ENCODE measurements around the gene POC1A.

DNA sequence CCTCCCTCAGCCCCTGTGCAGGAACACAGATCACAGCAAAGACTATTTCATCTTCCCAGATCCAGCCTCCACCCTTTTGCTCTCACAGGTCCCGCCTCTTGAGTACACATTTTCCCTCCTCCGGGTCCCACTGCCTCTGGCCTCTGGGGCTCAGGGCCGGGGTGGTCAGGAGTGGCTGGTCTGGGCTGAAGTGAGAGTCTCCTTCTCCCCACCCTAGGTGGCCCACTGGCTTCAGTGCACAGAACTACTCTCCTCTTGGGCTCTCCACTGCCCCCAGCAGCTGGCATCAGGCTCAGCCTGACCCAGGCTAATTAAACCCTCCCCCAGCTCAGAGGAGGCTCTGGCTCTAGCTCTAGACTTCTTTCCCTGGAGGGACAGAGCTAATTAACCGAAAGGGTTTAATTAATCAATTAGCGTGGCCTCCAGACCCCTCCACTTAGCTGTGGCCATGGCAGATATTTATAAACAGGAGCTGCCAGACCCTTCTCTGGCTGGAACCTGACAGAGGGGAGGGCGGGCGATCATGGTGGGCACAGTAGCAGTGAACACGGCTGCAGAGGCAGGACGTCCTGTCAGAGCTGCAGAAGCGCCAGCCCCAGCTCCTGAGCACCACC, 113.0 kb downstream of the POC1A start:
- TF ChIP-seq, protein P1, sequence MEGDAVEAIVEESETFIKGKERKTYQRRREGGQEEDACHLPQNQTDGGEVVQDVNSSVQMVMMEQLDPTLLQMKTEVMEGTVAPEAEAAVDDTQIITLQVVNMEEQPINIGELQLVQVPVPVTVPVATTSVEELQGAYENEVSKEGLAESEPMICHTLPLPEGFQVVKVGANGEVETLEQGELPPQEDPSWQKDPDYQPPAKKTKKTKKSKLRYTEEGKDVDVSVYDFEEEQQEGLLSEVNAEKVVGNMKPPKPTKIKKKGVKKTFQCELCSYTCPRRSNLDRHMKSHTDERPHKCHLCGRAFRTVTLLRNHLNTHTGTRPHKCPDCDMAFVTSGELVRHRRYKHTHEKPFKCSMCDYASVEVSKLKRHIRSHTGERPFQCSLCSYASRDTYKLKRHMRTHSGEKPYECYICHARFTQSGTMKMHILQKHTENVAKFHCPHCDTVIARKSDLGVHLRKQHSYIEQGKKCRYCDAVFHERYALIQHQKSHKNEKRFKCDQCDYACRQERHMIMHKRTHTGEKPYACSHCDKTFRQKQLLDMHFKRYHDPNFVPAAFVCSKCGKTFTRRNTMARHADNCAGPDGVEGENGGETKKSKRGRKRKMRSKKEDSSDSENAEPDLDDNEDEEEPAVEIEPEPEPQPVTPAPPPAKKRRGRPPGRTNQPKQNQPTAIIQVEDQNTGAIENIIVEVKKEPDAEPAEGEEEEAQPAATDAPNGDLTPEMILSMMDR (IDR thresholded peaks at IDR 0.05; ENCODE audit: low read depth, low read length) = peak; percentile 43
- no peak for TF ChIP-seq EZH2phosphoT487 (IDR thresholded peaks at IDR 0.05; ENCODE audit: low read depth)
